Measurements from ENCODE around the gene ZNF547.
"Not testable (repeated sequence)": the region's sequence is repeated elsewhere in the genome, so short reads cannot be mapped to it uniquely, and the experiment has no call there.

The ZNF547 gene

GRCh38 chr19:57374647-57375046, 11.3 kb downstream of the ZNF547 start:
- DNase-seq, result not testable (repeated sequence)

GRCh38 chr19:57376151-57376550, 12.8 kb downstream of the ZNF547 start:
- DNase-seq, result no peak

- DNase-seq, result no peak
Observed at GRCh38 chr19:57377498-57378146, 14.3 kb downstream of the ZNF547 start.

GRCh38 chr19:57380923-57381322, 17.6 kb downstream of the ZNF547 start:
- DNase-seq, result no peak

- no peak for DNase-seq
Observed at GRCh38 chr19:57382806-57383488, 19.6 kb downstream of the ZNF547 start.

GRCh38 chr19:57389194-57389729, 25.9 kb downstream of the ZNF547 start:
- DNase-seq, result no peak

- DNase-seq, result peak; percentile 96
Observed at GRCh38 chr19:57389730-57390598, 26.6 kb downstream of the ZNF547 start, which contains the start of gene ZNF548. TSS of gene ZNF548 (plus strand) at chr19:57389854. CDS start at chr19:57390100, 246 bp downstream.

GRCh38 chr19:57395710-57396109, 32.4 kb downstream of the ZNF547 start:
- no peak for DNase-seq

GRCh38 chr19:57398868-57399267, 35.5 kb downstream of the ZNF547 start:
- DNase-seq, result no peak

- DNase-seq, result no peak
Observed at GRCh38 chr19:57403737-57404563, 40.6 kb downstream of the ZNF547 start.

- peak; percentile 63 for DNase-seq
Observed at GRCh38 chr19:57406516-57407123, 43.3 kb downstream of the ZNF547 start.

GRCh38 chr19:57410877-57411671, 47.7 kb downstream of the ZNF547 start, which contains the start of gene ZNF17:
TSS of gene ZNF17 (plus strand) at chr19:57411161. CDS start at chr19:57413616, 2,455 bp downstream.
- peak; percentile 95 for DNase-seq

- DNase-seq, result no peak
Observed at GRCh38 chr19:57419439-57419838, 56.1 kb downstream of the ZNF547 start.

GRCh38 chr19:57421037-57421436, 57.7 kb downstream of the ZNF547 start:
- DNase-seq, result no peak
